Raji (cell line): ENCODE measurements around the gene THSD4.

Experiments
- POLR2A ChIP-seq: IDR thresholded peaks from 2 replicates; pipeline ENCODE4 v1.6.1; 2011; ENCODE audit warnings: low read depth, low read length, control low read depth; ENCODE audit not compliant: insufficient read depth

THSD4 gene

DNA sequence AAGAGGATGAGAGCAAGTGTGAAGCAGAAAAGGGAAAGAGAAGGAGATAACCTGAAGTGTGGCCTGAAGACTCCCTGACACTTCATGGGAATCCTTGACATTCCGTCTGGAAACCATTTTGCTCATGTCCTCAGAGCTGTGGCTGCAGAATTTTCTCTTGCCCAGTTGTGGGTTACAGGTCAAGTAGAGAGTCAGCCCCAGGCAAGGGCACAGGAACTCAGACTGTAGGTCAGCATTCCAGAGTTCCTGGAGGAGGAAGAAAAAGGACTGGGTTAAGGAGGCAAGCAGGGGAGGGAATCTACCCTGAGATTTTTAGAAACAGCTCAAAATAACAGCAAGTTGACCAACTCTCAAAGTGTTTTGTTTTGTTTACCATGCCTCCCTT lies 4.1 kb upstream of the THSD4 start:
- TF ChIP-seq POLR2A, result no peak

DNA sequence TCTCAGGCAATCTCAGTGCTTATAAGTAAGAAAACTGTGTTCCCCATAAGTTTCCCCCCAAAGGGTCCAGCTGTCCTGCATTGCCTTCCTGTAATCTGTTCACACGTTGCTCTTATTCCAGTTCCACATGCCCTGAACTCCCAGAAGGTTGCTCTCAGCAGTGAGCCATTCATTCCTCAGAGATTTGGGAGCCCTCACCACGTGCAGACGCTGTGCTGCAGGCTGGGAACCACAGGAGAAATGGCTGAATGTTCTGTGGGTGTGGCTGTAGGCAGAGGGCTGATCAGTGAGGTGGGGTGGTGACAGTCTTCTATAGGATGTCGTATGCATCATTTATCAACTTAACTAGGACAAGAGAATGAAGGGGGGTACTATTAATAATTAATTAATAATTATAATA lies 3.3 kb upstream of the THSD4 start:
- no peak for TF ChIP-seq POLR2A

DNA sequence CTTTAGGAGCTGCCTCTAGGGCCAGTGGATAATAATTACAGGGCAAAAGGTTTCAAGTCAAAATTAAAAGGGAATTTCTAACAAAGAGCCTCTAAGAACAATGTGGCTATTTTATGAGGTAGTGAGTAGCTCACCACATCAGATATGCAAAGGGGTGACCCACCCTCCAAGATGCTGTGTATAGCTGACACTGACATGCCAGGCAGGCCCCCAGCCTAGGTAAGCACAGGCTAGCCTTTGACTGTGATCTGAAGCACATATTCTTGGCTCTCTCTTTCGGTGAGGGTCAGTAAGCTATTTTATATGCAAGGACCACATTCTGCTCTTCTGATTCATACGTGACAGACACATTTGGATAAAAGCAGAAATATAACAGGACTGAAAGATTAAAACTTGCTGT lies 2.8 kb upstream of the THSD4 start:
- no peak for TF ChIP-seq POLR2A

DNA sequence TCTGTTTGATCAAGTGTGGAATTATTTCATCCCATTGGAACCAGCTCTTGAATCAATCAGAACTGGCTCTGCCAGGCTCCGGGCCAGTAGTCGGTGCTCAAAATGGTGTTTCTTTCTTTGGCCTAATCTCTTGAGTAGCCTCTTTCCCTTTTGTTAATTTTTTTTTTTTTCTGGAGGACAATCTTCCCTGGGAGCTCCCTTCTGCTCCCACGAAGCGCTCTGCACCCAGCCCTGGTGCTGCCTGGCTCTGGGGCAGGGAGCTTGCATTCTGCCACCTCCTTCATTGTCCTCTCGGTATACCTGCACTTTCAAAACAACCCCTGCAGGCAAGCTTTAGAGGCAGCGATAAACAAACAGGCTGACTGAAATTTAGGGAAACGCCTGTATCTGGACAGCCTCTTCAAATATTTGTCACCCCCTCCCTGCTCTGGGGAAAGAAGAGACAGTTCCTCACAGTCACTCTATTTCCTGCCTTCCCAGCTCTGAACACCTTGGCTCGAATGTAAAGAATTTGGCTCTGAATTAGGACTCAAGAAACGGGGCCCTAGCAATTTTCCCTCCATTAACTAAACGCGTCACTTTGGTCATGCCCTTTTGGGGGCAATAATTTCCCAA lies 1.1 kb upstream of the THSD4 start:
- TF ChIP-seq POLR2A, result no peak

DNA sequence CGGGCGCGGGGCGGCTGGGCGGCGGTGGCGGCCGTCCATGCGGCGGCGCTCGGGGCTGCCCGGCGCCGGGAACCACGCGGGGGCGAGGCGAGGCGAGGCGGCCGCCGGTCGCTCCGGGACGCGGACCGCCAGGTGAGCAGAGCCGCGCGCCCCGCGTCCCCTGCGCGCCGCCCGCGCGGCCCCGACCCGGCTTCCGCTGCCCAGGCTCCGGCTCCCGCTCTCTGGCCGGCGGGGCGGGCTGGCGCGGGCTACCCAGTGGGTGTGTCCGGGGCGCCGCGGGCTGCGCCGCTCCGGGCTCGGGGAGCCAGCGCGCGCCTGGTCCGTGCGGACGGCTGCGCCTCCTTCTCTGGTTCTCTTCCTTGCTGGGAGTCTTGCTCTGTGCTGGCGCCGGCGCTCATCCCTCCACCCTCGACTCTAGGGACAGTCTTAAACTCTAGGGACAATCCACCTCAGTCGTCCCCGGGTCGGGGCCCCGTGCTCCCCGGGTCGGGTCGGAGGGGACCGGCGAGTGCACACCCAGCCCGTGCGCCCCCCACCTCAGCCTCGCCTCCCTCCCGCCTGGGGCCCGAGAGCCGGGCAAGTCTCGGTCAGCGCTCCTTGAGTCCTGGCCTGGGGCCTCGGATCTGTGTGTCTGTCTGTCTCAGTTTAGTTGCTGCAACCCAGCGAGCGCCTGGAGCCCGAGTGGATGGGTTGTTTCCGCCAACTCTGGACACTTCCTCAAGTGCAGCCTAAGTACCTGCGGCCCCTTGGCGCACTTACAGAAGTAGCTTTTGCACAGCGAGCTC lies 488 bp downstream of the THSD4 start:
- no peak for TF ChIP-seq POLR2A

DNA sequence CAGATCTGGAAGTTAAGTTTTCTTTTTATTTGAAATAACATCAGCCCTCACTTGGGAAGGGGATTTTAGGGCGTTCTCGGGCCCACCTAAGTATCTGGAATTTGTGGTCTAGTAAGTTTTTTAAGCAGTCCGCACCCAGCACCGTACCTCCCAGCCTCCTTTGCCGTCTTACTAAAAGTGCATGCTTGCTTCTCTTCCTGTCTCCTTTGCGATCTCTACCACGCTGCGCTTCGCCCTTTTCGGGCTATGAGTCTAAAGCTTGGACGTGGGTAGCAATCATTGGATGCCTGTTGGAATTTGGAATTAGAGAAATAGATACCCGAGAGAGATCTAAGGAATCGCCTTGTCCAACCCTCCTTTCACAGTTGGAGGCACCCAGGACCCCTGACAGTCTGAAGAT lies 1.1 kb downstream of the THSD4 start:
- TF ChIP-seq POLR2A, result no peak

DNA sequence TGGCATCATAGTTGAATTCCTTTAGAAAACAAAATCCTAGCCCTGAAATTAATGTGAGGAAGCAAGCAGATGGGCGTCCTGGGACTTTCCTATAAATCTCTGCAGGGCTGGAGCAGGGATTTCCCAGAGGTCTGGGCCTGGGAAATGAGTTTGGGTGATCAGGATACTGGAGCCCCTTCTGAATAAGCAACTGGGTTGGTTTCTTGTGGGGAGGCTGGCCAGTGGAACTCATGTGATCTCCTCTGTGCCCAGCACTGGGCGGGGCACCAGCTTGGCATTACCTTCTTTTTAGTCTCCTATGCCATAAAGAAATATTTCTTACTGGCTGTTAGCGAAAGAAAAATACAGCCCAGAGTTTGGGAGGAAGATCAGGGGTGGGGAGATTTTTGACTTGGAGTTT lies 1.7 kb downstream of the THSD4 start:
- TF ChIP-seq POLR2A, result no peak

DNA sequence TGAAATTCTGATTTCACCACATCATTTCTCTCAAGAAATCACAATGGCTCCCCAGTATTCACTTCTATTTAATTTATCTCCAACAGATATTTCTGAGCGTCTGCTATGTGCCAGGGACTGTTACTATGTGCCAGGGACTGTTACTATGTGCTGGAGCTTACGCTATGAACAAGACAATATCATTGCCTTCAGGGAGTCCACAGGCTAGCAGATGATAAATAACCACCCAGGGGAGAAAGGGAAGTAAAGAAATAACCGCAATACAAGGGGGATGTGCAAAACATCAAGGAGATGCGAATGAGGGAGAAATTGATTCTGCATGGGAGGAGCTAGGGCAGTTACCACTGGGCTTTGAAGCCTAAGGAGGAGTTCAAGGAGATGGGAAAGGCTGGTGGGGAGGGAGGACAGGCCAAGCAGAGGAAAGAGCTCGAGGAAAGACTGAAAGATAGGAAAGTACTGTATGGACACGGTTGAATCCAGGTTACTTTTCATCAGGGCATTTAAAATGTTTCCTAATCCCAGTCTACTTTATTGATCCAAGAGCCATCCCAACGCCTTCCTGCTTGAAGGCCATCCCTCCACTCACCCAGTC lies 2.5 kb downstream of the THSD4 start:
- no peak for TF ChIP-seq POLR2A

DNA sequence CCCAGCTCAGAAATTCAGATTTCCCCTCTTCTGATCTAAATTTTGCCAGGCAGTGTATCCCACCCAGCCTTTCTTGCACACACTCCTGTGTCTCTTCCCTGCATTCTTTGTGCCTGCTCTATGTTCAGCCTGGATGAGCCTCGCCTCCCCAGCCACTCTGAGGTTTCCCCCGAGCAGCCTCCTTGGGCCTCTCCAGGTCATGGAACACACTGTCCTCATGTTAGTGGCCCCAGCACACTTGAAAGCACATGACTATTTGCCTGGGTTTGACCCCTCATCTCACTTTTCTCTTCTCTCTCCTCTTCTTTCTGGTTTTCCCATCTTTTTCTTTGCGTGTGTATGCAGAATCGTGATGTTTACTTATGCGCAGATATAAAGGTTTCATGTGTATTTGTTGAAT lies 3.1 kb downstream of the THSD4 start:
- TF ChIP-seq POLR2A, result no peak

DNA sequence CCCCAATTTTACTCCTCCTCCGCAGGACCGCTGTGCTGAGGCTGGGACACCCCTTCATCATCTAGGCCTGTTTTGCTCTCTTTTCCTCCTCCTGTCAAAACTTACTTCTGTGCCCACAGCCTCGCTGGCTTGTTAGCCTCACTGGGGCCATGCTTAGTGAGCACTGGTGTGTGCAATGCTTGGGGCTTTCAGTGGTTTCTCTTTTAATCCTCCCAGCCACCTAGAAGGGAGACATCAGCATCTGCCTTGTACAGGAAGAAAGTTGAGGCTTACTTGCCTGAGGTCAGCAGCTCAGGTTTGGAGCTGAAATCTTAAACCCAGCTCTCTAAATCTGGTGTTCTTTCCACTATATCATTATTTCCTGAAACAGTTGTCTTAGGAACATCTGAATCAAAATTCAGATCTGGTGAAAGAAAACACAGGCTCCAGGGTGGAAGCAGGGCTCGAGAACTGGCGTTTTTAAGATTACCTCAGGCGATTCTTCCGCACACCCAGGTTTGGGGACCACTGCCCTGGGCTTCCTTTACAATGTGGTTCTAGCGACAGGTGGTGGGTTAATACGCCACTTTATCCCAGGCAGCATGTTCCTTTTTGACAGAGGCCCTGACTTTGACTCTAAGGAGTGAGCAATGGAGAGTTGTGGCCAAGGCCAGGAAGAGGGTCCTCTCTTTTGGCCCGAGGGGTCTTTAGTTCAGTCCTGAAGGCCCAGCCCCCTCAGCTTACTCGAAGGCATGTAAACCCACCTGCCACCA lies 3.8 kb downstream of the THSD4 start:
- no peak for TF ChIP-seq POLR2A

DNA sequence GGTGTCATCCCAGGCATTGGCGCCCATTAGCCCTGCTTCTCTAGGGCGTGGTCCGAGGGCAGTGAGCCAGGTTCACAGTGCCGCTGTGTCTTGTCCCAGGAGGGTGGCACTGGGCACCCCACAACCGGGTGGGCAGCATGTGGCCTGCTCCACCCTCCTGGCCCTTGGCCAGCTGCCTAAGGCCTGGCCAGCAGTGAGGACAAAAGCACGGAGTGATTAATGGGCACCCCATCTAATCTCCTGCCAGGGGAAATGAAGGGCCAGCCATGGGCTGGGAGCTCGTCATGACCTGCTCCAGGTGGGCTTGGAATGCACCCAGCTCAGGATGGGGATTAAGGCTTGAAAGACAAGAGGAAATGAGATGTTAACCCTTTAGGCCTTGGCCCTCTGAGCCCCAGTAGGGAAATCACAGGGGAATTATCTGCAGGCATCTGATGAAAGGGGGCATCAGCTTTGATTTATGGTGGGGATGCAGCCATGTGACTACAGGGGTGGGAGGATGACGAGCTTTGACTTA lies 5.2 kb downstream of the THSD4 start:
- TF ChIP-seq POLR2A, result no peak

DNA sequence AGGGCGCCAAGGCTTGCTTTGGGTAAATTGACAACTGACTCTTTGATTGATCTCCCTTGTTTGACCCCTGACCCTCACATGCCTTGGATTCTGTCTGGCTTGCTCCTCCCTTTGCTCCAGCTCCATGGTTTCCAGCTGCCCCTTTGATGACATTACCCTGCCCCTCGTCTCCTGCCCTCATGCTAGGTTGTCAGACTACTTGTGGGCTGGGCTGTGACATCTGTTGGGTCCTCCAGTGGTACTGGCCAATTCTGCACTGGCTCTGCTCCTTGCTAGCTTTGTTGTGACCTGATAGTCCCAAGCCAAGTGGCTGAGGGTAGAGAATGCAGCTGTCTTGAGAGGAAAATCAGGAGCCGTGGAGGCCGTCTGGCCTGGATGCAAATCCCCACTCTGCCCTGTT lies 6.2 kb downstream of the THSD4 start:
- TF ChIP-seq POLR2A, result no peak

DNA sequence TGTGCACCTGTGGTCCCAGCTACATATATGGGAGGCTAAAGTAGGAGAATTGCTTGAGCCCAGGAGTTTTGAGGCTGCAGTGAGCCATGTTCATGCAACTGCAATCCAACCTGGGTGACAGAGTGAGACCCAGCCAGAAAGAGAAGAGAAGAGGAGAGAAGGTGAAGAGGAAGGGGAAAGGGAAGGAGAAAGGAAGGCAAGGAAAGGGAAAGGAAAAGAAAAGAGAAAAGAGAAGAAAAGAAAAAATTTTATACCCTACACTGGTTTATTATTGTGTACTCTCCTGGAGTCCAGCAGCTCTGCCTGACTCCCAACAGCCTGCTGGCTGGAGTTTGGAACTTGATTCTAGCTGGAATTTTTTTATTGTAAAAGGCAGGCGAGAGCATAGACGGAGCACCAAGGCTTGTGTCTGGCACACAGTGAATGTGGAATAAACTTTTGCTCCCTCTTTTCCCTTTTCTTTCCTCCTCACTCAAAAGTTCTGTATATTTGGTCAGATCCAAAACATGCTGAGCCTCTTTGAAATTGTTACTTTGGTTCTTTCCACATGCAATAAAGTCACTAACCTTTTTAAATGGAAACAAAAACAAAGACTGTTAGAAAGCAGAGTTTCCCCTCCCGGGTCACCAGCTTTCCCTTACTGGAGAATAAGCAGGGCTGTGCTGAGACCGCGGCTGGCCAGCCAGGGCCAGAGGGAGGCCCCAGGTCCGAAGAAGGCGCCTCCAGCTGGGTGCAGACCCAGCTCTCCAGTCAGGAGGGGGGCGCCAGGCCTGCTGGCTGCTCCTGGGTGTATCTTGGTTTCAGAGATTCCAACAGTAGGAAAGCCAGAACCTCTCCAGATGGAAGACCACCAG lies 9.9 kb downstream of the THSD4 start:
- no peak for TF ChIP-seq POLR2A

DNA sequence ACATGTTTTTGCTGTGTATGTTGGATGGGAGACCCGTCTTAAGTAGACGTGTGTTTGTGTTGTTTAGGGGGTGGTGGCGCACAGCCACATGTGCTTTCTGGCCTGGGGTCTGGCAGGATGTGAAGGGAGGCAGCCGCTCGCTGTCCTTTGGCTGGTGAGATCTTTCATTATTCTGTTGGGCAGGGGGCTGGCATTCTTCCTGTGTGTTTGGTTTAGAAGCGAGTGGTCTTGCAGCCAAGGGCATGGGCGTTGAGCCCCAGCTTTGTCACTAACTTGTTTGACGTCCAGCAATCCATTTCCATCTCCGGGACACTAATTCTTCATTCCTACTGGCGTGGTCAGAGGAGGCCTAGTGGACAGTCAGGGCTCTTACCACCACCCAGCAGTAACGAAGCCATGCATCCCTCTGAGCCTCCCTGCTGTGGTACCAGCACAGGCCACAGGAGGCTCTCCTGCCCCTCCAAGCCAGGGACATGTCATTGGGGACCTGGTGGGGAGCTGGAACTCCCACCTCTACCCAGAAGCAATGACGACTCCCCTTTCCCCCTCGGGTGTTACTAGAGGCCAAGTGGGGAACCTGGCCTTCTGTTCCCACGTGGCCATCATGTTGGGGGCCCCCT lies 10.7 kb downstream of the THSD4 start:
- no peak for TF ChIP-seq POLR2A
